GM21786 (cell line): ENCODE results near the gene COPS6.

ENCODE experiments used
- ATAC-seq: cut with Tn5 transposase; IDR thresholded peaks from one replicate; pipeline ENCODE4 v1.9.1; 2021; ENCODE audit not compliant: unreplicated experiment

The COPS6 gene

DNA sequence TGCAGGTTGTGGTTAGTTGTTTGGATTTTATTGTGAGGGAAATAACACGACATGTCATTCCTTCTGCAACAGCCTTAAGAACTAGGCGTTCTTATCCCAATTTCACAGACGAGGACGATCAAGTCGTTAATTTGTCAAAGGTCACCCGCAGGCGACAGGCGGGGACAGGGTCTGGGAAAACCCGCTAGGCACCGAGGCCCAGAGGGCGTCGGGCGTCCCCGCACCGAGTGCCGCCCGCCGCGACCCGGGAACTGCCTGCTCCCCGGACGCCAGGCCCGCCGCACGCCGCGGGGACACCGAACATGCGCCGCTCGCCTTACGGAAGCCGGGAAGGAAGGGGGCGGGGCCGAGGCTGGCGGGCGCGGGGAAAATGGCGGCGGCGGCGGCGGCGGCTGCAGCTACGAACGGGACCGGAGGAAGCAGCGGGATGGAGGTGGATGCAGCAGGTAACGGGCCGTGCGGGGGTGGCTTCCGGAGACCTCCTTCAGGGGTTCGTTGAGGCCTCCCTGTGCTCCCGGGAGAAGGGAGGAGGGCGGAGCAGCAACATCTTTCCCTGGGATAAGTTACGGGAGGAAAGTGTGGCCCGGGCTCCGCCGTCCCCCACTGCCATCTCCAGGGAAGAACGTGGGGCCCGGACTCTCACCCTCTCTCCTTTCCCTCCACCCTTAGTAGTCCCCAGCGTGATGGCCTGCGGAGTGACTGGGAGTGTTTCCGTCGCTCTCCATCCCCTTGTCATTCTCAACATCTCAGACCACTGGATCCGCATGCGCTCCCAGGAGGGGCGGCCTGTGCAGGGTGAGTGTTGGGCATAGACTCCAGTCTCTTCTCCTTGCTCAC, at the start of gene COPS6:
TSS of gene COPS6 (plus strand) at position 349 of the 837 bp plus-strand sequence. CDS start at position 371, 22 bp downstream.
- ATAC-seq, result peak; percentile 66

DNA sequence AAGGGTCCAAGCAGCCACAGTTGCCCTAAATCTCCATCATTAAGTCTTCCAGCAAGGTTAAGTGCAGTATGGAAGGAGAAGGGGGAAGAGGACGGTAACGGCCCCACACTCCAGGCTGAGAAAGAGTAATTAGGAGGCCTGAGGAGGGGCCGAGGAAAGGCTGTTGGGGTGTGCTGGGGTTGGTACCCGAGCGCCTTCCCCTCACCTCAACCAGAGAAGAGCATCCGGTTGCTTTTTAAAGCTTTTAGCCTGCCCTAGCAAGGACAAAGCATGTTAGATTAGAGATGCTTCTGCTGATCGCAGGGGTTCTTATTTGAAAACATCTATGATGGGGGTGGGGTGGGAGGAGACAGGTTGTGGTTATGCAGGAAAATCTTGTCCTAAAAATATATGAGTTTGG, 48.2 kb upstream of the COPS6 start:
- no peak for ATAC-seq

DNA sequence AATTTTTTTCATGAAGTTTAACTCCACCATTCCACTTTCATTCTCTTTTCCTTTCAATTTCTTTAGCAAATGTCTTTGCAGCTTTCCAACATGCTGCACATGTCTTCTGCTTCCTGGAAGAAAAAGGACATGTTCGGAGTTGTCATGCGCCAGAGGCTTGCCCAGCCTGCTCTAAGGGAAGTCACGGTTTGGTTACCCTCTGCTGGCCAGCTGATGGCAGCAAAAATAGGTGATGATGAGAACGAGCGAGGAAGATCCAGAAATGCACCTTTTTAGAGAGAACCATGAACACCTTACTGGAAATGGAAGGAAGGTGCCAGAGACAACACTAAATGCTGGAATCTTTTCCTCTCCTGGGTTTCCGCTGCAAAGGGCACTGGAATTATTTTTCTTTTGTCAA, 44.1 kb upstream of the COPS6 start:
- ATAC-seq, result no peak

GRCh38 chr7:100048680-100049079, 40.1 kb upstream of the COPS6 start:
- ATAC-seq, result no peak

GRCh38 chr7:100049441-100050291, 39.1 kb upstream of the COPS6 start, which contains the start of gene ZSCAN21:
Gene ZSCAN21 (plus strand): TSS chr7:100049774. CDS start chr7:100057007, 7,233 bp downstream.
- ATAC-seq, result peak; percentile 89

DNA sequence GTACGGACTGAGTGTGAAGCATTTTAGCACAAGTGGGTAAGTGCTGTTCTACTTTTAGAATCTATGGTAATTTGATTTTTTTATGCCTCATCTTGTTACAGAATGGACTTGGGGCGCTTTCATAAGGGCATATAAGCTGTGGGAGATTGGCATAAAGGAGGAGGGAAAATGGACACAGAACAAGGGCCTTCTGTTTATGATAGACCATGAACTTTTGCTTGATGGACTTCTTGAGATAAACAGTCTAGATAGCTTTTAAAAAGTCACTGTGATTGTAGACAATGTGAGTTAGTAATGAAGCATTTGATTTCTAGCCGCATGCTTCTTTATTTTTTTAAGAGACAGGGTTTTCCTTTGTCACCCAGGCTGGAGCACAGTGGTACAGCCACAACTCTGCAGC, 37.2 kb upstream of the COPS6 start:
- no peak for ATAC-seq

- no peak for ATAC-seq
These were observed 35.6 kb upstream of the COPS6 start for GRCh38 chr7:100053215-100053614.

DNA sequence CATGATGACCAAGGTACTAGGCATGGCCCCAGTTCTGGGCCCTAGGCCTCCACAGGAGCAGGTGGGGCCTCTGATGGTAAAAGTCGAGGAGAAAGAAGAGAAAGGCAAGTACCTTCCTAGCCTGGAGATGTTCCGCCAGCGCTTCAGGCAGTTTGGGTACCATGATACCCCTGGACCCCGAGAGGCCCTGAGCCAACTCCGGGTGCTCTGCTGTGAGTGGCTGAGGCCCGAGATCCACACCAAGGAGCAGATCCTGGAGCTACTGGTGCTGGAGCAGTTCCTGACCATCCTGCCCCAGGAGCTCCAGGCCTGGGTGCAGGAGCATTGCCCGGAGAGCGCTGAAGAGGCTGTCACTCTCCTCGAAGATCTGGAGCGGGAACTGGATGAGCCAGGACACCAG, 31.8 kb upstream of the COPS6 start:
- no peak for ATAC-seq

DNA sequence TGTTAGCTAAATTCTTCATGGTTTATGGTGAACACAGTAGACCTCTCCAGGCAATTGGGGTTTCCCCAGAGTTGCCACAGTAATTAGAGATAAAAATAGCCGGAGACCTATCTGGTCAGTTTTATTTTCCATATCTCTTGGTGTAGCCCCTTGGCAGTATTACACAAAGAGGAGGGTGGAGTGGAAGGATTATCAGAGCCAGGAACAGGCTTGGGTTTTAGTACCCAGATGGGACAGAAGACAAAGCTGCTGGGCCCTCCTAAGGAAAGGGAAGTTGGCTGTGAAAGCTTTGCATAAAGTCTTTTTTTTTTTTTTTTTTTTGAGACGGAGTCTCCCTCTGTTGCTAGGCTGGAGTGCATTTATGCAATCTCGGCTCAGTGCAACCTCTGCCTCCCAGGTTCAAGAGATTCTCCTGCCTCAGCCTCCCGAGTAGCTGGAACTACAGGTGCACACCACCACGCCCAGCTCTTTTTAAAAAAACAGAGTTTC, 29.5 kb upstream of the COPS6 start:
- no peak for ATAC-seq

DNA sequence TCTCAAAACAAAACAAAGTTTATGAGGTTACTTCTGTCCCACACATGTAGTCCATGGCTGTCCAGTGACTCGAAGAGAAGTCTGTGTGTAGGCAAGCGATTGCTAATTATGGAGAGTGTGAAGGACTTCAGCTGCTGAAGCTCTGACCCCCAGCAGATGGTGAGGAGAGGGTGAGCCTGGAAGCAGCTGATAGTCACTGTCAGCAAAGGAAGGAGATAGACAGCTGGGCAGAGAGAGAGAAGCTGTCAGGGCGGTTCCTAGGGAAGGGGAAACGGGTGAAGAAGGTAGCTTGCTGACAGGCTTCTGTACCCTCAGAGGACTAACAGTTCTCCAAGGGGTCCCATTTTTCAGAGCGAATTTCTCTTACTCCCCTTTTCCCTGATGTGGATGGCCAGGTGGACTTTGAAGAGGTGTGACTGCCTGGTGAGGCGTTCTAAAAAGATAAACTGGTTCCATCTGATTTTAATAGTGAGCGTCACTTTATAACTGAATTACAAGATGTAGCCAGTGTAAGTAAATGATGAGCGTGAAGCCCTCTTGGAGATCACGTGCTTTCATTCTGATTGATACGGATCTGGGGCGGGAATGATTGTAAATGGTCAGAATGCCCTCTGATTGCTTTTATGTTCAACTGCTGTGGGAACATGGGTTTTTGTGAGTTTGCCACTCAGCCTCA, 27.1 kb upstream of the COPS6 start:
- no peak for ATAC-seq

DNA sequence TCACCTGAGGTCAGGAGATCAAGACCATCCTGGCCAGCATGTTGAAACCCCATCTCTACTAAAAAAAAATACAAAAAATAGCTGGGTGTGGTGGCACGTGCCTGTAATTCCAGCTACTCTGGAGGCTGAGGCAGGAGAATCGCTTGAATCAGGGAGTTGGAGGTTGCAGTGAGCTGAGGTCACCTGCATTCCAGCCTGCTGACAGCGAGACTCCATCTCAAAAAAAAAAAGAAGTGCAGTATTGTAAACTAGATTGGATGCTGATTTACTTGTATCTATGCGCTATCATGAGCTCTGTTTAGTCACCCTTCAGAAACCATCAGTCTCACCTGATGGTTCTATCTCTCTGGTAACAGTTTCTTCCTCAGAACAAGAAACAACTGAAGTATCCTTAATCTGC, 25.4 kb upstream of the COPS6 start:
- no peak for ATAC-seq

GRCh38 chr7:100064162-100064561, 24.6 kb upstream of the COPS6 start:
- no peak for ATAC-seq

DNA sequence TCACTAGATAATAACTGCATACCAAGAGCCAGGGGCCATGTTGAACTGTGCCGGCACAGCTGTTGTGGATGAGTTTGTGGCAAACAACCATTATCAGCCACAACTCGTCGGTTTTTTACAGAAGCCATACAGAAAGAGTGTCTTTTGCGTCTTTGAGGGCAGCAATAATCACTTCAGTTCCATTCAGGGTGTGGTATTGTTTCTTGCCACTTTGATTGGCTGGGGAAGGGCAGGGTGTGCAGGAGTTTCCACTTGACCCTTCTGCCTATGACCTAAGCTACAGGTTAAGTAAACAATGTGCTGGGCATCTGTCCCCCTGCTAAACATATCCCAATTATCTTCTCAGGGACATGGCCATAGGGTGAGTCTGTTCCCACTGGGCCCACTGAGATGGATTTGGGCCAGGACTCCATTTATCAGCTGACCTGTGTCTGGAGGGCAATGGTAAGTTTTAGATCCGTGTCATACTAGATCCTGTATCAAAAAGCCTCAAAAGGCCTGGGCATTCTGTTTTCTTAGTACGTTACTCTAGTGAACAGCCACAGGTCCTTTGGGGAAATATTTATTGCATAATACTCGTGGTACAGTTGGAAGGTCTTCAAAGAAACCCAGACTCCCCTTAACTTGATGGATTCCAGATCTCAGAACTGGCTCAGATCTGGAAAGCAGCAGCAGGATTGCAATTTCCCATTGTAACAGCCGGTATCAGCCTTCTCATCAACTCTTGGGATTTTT, 23.1 kb upstream of the COPS6 start:
- ATAC-seq, result no peak

DNA sequence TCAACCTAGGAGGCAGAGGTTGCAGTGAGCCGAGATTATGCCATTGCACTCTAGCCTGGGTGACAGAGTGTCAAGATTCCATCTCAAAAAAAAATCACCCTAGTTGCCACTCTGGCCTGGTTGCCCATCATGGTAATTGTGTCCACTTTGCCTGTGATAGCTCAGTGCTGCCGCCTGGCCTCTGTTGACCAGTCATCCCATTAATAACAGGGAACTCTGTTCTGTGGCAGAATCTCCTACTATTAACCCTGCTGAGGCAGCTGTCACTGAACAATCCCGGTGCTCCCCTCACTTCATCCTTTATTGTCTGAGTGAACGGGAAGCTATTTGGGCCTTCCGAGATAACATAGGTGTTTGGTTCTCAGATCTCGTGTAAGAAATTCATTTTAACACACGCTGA, 21.8 kb upstream of the COPS6 start:
- no peak for ATAC-seq

DNA sequence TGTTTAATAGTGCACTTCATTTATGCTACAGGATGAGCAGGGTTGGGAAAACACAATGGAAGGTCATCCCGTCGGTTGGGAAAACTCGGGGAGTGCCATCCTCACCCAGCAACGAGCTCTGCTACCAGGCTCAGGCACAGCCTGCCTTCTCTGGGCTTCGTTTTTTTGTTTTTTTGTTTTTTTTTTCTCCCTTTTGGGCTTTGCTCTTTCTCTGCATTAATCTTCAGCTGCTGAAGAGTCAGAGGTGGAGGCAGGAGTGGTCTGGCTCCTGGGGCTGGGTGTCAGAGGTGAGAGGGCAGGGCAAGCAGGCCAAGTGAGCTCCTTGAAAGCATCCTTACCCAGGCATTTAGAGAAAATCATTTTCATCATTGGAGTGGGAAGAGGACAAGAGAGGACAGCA, 18.8 kb upstream of the COPS6 start:
- no peak for ATAC-seq

DNA sequence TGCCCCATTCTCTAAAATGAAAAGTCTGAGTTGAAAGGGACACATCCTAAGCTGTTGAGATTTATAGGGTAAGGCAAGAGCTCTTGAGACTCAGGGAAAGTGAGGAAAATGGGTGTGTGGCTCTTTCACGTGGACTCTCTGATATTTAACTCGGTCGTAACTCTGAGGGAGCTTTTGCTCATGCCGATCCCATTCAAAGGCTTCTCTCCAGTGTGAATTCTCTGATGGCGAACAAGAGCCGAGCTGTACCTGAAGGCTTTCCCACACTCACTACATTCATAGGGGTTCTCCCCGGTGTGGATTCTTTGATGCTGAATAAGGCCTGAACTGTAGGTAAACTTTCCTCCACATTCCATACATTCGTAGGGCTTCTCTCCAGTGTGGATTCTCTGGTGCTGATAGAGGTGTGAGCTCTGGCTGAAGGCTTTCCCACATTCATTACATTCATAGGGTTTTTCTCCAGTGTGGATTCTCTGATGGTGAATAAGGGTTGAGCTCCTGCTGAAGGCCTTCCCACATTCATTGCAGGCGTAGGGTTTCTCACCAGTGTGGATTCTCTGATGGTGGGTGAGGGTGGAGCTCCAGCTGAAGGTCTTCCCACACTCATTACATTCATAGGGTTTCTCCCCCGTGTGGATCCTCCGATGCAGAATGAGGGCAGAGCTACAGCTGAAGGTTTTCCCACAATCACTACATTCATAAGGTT, 17.6 kb upstream of the COPS6 start:
- no peak for ATAC-seq

- no peak for ATAC-seq
These were observed 16.3 kb upstream of the COPS6 start for GRCh38 chr7:100072462-100072861.

- ATAC-seq, result no peak
These were observed 13.9 kb upstream of the COPS6 start for GRCh38 chr7:100074841-100075240.

GRCh38 chr7:100075418-100075817, 13.4 kb upstream of the COPS6 start:
- no peak for ATAC-seq

DNA sequence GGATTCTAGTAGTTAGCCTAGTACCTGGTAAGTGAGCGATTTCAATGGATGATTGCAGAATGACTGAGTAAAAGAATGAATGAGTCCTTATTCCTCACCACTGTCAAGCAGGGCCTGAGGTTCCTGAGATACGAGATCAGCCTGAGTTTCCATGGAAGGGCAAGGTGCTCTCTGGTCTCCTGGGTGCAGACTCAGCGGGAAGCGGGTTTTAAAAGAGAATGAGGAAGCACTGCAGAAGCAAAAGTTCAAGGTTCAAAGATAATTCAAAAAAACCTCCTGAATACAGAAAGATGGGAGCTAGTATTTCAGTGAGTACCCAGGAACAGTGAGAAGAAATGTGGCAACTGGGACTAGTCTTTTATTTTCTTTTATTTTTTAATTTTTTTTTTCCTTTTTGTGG, 11.6 kb upstream of the COPS6 start:
- ATAC-seq, result no peak
